ENCODE data around the gene MFAP2. TPM values are rescaled to one million over a fixed set of nuclear protein-coding genes. Genes with fewer than 3 reads are reported as not detected.
A peak's percentile ranks its signal among the peaks of the same experiment; 100 is the strongest.
"Not testable (repeated sequence)": the region's sequence is repeated elsewhere in the genome, so short reads cannot be mapped to it uniquely, and the experiment has no call there.

The MFAP2 gene
- total RNA-seq, 2 donors from 2014 or later: not detected

DNA sequence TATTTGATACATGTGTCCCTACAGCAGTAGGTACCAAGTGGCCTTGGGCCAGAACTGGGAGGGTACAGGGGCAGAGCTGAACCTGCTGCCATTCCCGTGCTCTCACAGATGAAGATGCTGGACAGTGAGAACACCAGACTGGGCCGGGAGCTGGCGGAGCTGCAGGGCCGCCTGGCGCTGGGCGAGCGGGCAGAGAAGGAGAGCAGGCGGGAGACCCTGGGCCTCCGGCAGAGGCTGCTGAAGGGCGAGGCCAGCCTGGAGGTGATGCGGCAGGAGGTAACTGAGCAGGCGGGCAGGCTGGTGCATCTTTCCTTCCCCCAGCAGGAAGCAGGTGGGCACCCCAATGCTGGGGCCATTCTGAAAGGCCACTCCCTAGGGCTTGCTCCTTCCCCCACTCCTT, 21.9 kb downstream of the MFAP2 start:
- no peak overlapping the region for H3K4me3 Mint-ChIP-seq
- H3K27me3 Mint-ChIP-seq: no peaks in the 10 kb centered on the region
- no peak overlapping the region for H3K27ac Mint-ChIP-seq
- no peak for ATAC-seq
- H3K36me3 Mint-ChIP-seq: no peaks in the 10 kb centered on the region
- H3K9me3 Mint-ChIP-seq: no peaks in the 10 kb centered on the region
- DNase-seq (ENCODE audit: low spot score): no peak
- H3K4me1 Mint-ChIP-seq (ENCODE audit: low read depth in 2 of 2): peaks cover 0 to 8% of the 10 kb centered on the region in 2 donors

DNA sequence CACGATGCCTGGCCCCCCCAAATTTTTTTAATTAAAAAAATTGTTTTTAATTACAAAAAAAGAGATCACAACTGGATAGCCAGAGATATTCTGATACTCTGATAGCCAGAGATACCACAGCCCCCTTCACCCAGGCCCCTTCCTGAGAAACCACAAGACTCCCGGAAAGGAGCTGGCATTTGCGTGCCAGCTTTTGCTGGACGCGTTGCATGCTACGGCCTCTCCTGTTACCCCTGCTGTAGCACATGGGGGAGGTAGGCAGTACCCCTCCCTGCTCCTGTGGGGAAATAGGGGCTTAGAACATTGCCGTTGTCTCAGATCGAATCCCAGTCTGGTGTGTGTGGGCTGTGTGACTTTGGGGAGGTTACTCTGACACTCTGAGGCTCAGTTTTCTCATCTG, 22.7 kb downstream of the MFAP2 start:
- no peaks in the 10 kb centered on the region for H3K36me3 Mint-ChIP-seq
- peaks cover 0 to 10% of the 10 kb centered on the region in 2 donors for H3K4me1 Mint-ChIP-seq (ENCODE audit: low read depth in 2 of 2)
- no peaks in the 10 kb centered on the region for H3K27me3 Mint-ChIP-seq
- no peak overlapping the region for H3K27ac Mint-ChIP-seq
- H3K4me3 Mint-ChIP-seq: no peak overlapping the region
- no peaks in the 10 kb centered on the region for H3K9me3 Mint-ChIP-seq
- ATAC-seq (no peak), DNase-seq (ENCODE audit: low spot score) (no peak)

DNA sequence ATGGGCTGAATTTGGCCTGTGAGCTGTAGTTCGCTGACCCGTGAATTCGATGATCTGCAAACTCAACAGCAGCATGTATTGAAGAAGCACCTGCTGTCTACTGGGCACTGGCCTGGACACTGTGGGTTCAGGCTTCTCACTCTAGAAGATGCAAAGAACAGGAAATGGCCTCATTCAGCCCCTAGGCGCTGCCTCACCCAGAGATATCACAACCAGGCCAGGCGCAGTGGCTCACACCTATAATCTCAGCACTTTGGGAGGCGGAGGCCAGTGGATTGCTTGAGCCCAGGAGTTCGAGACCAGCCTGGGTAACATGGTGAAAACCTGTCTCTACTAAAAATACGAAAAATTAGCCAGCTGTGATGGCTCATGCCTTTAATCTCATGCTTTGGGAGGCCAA, 23.6 kb downstream of the MFAP2 start:
- H3K9me3 Mint-ChIP-seq: no peaks in the 10 kb centered on the region
- no peak overlapping the region for H3K27ac Mint-ChIP-seq
- peaks cover 0 to 11% of the 10 kb centered on the region in 2 donors for H3K4me1 Mint-ChIP-seq (ENCODE audit: low read depth in 2 of 2)
- ATAC-seq: no peak
- H3K4me3 Mint-ChIP-seq: no peak overlapping the region
- no peaks in the 10 kb centered on the region for H3K36me3 Mint-ChIP-seq
- DNase-seq (ENCODE audit: low spot score): no peak
- no peaks in the 10 kb centered on the region for H3K27me3 Mint-ChIP-seq

DNA sequence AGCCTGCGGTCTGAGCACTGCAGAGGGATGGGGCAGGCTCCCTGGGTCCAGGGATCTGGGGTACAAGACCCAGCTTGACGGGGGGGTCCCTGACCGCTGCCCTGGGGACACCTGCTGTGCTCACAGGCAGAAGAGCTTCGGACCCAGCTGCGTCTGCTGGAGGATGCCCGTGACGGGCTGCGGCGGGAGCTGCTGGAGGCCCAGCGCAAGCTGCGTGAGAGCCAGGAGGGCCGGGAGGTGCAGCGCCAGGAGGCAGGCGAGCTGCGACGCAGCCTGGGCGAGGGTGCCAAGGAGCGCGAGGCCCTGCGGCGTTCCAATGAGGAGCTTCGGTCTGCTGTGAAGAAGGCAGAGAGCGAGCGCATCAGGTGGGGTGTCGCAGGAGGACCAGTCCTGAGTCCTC, 25.2 kb downstream of the MFAP2 start:
- Mint-ChIP-seq H3K27me3 (no peaks in the 10 kb centered on the region), H3K36me3 (no peaks in the 10 kb centered on the region), H3K4me1 (ENCODE audit: low read depth in 2 of 2) (peaks cover 0 to 4% of the 10 kb centered on the region in 2 donors)

DNA sequence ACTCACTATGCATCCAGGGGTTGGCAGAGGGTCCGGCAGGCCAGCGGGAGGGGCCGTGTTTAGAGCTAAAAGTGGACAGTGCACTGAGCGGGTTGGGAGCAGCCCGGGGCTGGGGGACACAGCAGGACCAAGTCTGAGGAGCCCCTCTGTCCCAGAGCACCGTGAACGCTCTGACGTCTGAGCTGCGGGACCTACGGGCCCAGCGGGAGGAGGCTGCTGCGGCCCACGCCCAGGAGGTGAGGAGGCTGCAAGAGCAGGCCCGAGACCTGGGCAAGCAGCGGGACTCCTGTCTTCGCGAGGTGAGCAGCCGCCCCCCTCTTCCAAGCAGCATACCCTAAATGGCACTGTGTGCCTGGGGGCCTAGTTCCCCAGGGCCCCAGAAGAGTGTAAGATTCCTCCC, 25.8 kb downstream of the MFAP2 start:
- Mint-ChIP-seq H3K4me3 (no peak overlapping the region), H3K27ac (no peak overlapping the region), H3K27me3 (no peaks in the 10 kb centered on the region), H3K36me3 (no peaks in the 10 kb centered on the region), H3K4me1 (ENCODE audit: low read depth in 2 of 2) (peaks cover 0 to 3% of the 10 kb centered on the region in 2 donors), H3K9me3 (no peaks in the 10 kb centered on the region)
- ATAC-seq (no peak), DNase-seq (ENCODE audit: low spot score) (no peak)

More for the DNA sequence above, 25.2 kb downstream of the MFAP2 start:
- Mint-ChIP-seq H3K9me3 (no peaks in the 10 kb centered on the region), H3K27ac (no peak overlapping the region), H3K4me3 (no peak overlapping the region)
- no peak for ATAC-seq
- DNase-seq (ENCODE audit: low spot score): no peak

DNA sequence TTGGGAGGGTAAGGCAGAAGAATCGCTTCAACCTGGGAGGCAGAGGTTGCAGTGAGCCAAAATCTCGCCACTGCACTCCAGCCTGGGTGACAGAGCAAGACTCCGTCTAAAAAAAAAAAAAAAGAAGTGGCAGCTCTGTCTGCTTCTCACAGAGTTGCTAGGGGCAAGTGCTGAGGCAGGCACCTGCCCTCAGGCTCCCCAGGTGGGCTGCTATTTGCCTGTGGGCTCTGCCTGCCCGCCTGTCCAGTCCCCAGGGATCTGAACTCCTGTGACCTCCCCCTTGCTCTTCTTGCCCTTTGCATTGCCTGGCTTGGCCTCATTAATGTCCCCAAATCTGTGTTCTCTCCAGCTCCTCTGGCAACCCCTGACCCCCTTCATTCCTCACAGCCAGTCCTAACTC, 28.0 kb downstream of the MFAP2 start:
- not testable (repeated sequence) for DNase-seq (ENCODE audit: low spot score); H3K4me3 Mint-ChIP-seq; ATAC-seq

DNA sequence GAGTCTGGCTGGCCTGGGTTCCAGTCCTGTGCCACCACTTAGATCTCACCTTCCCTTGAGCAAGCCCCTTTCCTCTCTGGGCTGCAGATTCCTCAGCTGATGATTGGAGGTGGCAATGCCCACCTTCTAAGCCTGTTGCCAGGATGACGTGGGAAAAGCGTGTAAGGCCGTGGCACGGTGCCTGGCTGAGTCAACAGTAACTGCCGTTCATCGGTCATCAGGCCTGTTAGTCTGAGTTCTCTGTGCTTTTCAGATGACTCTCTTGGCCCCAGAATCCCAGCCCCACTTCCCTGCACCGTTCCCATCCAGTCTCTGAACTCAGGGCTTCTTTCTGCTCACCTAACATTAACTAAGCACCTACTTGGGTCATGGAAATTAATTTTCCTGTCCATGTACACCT, 31.4 kb downstream of the MFAP2 start:
- not testable (repeated sequence) for H3K27me3 Mint-ChIP-seq

More for the DNA sequence above, 28.0 kb downstream of the MFAP2 start:
- not testable (repeated sequence) for H3K4me1 Mint-ChIP-seq (ENCODE audit: low read depth in 2 of 2); H3K9me3 Mint-ChIP-seq; H3K36me3 Mint-ChIP-seq; H3K27ac Mint-ChIP-seq; H3K27me3 Mint-ChIP-seq

DNA sequence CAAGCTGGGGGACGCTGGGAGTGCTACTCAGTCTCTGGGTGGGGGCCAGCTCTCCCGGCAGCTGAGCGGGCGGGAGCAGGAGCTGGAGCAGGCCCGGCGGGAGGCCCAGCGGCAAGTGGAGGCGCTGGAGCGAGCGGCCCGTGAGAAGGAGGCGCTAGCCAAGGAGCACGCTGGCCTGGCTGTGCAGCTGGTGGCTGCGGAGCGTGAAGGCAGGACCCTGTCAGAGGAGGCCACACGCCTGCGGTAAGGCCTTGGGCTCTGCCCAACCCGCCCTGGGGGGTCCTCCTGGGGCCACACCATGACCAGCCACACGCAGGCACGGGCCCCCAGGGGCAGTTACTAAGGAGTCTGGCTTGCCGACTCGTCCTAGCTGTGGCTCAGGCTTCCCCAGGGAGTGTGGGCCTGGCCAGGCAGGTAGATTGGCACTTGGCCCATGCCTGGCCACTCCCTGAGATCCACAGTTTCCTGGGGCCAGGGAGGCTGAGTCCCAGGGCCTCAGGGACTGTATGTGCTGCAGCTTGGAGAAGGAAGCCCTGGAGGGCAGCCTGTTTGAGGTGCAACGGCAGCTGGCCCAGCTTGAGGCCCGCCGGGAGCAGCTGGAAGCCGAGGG, 32.0 kb downstream of the MFAP2 start:
- H3K9me3 Mint-ChIP-seq; H3K27ac Mint-ChIP-seq; H3K36me3 Mint-ChIP-seq; H3K4me1 Mint-ChIP-seq (ENCODE audit: low read depth in 2 of 2); H3K27me3 Mint-ChIP-seq; H3K4me3 Mint-ChIP-seq; DNase-seq (ENCODE audit: low spot score): not testable (repeated sequence)
- peak; percentile 3 to 33 for ATAC-seq

More for the DNA sequence above, 31.4 kb downstream of the MFAP2 start:
- not testable (repeated sequence) for H3K36me3 Mint-ChIP-seq; ATAC-seq; H3K4me1 Mint-ChIP-seq (ENCODE audit: low read depth in 2 of 2); H3K9me3 Mint-ChIP-seq; DNase-seq (ENCODE audit: low spot score); H3K27ac Mint-ChIP-seq; H3K4me3 Mint-ChIP-seq

DNA sequence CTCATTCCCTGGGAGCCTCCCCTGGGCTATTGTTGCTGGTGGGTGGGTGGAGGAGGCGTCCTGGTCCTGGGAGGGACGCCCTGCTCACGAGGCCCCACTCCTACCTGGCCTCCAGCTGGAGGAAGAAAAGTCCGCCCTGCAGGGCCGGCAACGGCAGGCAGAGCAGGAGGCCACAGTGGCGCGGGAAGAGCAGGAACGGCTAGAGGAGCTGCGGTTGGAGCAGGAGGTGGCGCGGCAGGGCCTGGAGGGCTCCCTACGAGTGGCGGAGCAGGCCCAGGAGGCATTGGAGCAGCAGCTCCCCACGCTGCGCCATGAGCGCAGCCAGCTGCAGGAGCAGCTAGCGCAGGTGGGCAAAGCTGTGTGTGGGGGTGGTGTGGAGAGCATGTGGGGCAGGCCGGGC, 33.8 kb downstream of the MFAP2 start:
- no peaks in the 10 kb centered on the region for H3K4me1 Mint-ChIP-seq (ENCODE audit: low read depth in 2 of 2)
- ATAC-seq (no peak), DNase-seq (ENCODE audit: low spot score) (no peak)
- H3K9me3 Mint-ChIP-seq: no peaks in the 10 kb centered on the region
- H3K27me3 Mint-ChIP-seq: no peaks in the 10 kb centered on the region
- no peak overlapping the region for H3K27ac Mint-ChIP-seq
- H3K4me3 Mint-ChIP-seq: no peak overlapping the region
- no peaks in the 10 kb centered on the region for H3K36me3 Mint-ChIP-seq

DNA sequence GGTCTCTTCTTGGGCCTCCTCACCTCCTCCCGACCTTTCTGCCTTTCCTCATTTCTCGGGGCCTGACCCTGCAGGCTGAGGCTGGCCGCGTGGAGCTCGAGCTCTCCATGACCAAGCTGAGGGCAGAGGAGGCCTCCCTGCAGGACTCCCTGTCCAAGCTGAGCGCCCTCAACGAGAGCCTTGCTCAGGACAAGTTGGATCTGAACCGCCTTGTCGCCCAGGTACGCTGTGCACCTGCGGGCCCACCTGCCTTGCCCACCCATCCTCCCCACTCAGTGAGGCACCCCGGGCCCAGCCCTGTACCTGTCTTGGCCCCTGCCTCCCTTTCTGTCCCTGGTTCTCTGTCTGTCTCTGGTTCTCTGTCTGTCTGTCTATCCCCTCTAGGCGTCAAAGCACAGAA, 34.2 kb downstream of the MFAP2 start:
- H3K27me3 Mint-ChIP-seq; H3K9me3 Mint-ChIP-seq; H3K27ac Mint-ChIP-seq; H3K4me1 Mint-ChIP-seq (ENCODE audit: low read depth in 2 of 2); DNase-seq (ENCODE audit: low spot score); H3K4me3 Mint-ChIP-seq; H3K36me3 Mint-ChIP-seq: not testable (repeated sequence)
- ATAC-seq: peak in 1 of 2 donors; percentile 2

DNA sequence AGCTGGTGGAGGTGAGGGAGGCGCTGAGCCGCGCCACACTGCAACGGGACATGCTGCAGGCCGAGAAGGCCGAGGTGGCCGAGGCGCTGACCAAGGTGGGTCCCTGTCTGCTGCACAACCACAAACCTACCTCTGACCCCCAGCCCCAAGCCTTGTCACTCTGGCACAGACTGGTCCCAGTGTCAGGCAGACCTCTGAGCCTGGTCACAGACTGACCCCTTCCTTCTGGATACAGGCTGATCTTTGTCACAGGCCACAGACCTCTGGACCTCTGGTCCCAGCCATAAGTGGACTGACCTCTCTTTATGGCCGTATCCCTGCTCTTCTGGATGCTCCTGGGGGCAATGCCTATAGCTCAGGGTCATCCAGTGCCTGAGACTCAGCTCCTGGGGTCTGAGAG, 34.9 kb downstream of the MFAP2 start:
- not testable (repeated sequence) for H3K36me3 Mint-ChIP-seq; H3K27me3 Mint-ChIP-seq; H3K4me3 Mint-ChIP-seq; H3K9me3 Mint-ChIP-seq; H3K4me1 Mint-ChIP-seq (ENCODE audit: low read depth in 2 of 2); H3K27ac Mint-ChIP-seq; DNase-seq (ENCODE audit: low spot score)
- ATAC-seq: peak; percentile 31 to 54

DNA sequence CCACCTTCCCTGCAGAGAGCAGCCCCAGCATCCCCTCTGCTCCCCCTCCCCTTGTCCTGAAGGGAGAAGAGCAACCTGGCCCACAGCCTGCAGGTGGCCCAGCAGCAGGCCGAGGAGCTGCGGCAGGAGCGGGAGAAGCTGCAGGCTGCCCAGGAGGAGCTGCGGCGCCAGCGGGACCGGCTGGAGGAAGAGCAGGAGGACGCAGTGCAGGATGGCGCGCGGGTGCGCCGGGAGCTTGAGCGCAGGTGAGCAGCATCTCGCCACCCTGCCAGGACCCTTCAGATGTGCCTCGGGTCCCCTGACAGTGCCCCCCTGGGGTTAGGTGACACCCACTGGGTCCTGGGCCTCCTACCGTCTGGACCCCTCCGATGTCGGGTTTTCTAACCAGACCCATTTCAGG, 36.4 kb downstream of the MFAP2 start:
- no peaks in the 10 kb centered on the region for H3K36me3 Mint-ChIP-seq
- H3K9me3 Mint-ChIP-seq: no peaks in the 10 kb centered on the region
- no peak overlapping the region for H3K4me3 Mint-ChIP-seq
- no peaks in the 10 kb centered on the region for H3K4me1 Mint-ChIP-seq (ENCODE audit: low read depth in 2 of 2)
- no peaks in the 10 kb centered on the region for H3K27me3 Mint-ChIP-seq
- H3K27ac Mint-ChIP-seq: no peak overlapping the region
- no peak for ATAC-seq
- DNase-seq (ENCODE audit: low spot score): no peak

DNA sequence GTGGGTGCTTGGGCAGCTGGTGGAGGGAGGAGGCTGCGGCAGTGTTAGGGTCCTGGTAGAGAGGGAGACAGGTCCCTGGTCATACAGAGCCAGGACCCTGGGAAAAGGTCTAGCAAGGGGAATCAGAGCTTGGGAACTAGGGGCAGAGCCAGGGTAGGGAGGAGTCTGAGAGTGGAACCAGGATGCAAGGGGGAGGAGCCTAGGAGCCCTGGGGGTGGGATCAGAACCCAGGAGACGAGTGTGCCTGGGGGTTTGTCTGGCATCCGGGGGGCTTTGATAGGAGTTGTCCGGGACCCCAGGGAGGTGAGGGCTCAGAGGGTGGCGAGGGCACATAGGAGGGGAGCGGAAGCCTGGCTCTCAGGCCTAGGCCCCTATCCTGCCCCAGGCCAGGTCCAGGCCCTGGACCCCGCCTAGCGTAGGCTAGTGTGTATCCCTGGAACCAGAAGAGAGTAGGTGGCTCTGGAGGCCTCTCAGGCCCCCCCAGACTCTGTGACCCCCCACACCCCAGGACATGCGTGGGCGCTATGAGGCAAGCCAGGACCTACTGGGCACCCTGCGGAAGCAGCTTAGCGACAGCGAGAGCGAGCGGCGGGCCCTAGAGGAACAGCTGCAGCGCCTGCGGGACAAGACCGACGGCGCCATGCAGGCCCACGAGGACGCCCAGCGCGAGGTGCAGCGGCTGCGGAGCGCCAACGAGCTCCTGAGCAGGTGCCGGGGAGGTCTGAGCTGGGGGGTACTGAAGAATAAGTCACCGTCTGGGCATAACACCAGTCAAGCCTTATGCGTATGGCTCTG, 40.8 kb downstream of the MFAP2 start:
- H3K27me3 Mint-ChIP-seq; H3K4me3 Mint-ChIP-seq; H3K4me1 Mint-ChIP-seq (ENCODE audit: low read depth in 2 of 2); DNase-seq (ENCODE audit: low spot score); H3K27ac Mint-ChIP-seq; H3K9me3 Mint-ChIP-seq; H3K36me3 Mint-ChIP-seq: not testable (repeated sequence)
- peak; percentile 22 to 30 for ATAC-seq

DNA sequence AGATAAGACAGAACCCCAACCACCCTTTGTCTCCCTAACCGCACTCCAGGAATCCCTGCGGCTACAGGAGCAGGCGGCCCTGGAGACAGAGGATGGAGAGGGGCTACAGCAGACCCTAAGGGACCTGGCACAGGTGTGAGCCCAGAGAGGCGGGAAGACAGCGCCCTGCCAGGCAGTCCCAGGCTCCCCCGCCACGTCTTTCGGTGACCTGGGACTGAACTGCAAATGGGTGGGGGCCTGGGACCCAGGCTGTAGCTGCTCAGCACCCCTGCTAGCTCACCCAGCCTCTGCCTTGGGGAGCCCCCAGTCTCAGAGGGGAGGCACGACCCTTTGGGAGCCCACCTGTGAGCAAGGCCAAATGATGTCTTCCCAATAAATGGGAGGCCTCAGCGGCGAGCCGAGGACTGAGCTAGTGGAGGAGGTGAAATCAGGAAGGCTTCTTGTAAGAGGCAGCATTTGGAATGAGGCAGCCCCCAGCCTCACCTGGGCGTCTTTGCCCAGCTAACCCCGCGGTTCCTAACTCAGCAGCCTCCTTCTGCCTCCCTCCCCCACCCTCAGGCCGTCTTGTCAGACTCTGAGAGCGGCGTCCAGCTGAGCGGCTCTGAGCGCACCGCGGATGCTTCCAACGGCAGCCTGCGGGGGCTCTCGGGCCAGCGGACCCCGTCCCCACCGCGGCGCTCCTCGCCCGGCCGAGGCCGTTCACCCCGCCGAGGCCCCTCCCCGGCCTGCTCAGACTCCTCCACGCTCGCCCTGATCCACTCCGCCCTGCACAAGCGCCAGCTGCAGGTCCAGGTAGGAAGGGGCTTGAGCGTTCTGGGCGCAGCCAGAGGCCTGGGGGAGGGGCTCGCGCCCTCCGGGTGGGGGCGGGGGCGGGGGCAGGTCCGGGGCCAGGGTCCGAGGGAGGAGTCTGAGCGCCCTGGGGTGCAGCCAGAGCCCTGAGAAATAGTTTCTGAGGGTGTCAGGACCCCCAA, 41.8 kb downstream of the MFAP2 start:
- Mint-ChIP-seq H3K4me1 (ENCODE audit: low read depth in 2 of 2) (no peaks in the 10 kb centered on the region), H3K36me3 (no peaks in the 10 kb centered on the region), H3K27ac (no peak overlapping the region), H3K27me3 (no peaks in the 10 kb centered on the region), H3K9me3 (no peaks in the 10 kb centered on the region), H3K4me3 (no peak overlapping the region)
- DNase-seq (ENCODE audit: low spot score) (no peak), ATAC-seq (peak in 1 of 2 donors; percentile 5)

Measured in natural killer cell treated with Interleukin-12 subunit alpha and Interleukin-12 subunit beta and Interleukin-15 and Interleukin-18, amount 100 ng/mL, for 72 hours (primary cell).